ENCODE measurements around the gene SLC39A10. TPM values are rescaled to one million over a fixed set of nuclear protein-coding genes. Genes with fewer than 3 reads are reported as not detected.

The SLC39A10 gene
- total RNA-seq, 2 donors from 2014 or later, result 52.3 to 53.3 TPM

GRCh38 chr2:195730912-195731311, 73.9 kb downstream of the SLC39A10 start:
- DNase-seq (ENCODE audit: low spot score in 2 of 2) (no peak), ATAC-seq (no peak)
- peak overlapping the region; percentile 1 to 9 for H3K27ac Mint-ChIP-seq
- H3K36me3 Mint-ChIP-seq, result peaks cover 38 to 41% of the 10 kb centered on the region in 2 donors
- peaks cover 4 to 7% of the 10 kb centered on the region in 2 donors for H3K9me3 Mint-ChIP-seq

DNA sequence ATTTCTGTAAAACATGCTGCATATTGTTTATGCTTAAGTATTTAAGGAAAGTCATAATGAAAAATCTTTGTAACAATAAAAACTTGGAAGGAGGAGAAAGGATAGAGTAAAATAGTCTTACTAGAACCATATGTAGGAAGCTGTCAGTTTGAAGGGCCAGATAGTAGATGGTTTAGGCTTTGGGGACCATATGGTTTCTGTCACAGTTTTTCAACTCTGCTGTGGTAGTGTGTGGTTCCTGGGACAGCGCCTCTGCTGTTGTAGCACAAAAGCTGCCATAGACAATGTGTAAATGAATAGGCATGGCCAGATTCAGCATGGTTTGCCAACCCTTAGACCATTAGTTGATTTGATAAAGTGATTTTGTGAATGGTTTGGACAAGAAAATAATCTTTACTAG, 75.5 kb downstream of the SLC39A10 start:
- ATAC-seq (no peak), DNase-seq (ENCODE audit: low spot score in 2 of 2) (no peak)
- H3K36me3 Mint-ChIP-seq, result peaks cover 38 to 41% of the 10 kb centered on the region in 2 donors

GRCh38 chr2:195733831-195734230, 76.8 kb downstream of the SLC39A10 start:
- DNase-seq (ENCODE audit: low spot score in 2 of 2) (no peak), ATAC-seq (no peak)
- H3K9me3 Mint-ChIP-seq, result peaks cover 4 to 7% of the 10 kb centered on the region in 2 donors
- peaks cover 40 to 43% of the 10 kb centered on the region in 2 donors for H3K36me3 Mint-ChIP-seq
- H3K27ac Mint-ChIP-seq, result no peak overlapping the region

More for the DNA sequence above, 75.5 kb downstream of the SLC39A10 start:
- Mint-ChIP-seq H3K9me3 (peaks cover 4 to 7% of the 10 kb centered on the region in 2 donors), H3K27ac (no peak overlapping the region)

- DNase-seq (ENCODE audit: low spot score in 2 of 2) (no peak), ATAC-seq (no peak)
- peaks cover 42 to 45% of the 10 kb centered on the region in 2 donors for H3K36me3 Mint-ChIP-seq
- no peak overlapping the region for H3K27ac Mint-ChIP-seq
- H3K9me3 Mint-ChIP-seq, result peaks cover 4 to 7% of the 10 kb centered on the region in 2 donors
These were observed 77.4 kb downstream of the SLC39A10 start for GRCh38 chr2:195734395-195734794.

DNA sequence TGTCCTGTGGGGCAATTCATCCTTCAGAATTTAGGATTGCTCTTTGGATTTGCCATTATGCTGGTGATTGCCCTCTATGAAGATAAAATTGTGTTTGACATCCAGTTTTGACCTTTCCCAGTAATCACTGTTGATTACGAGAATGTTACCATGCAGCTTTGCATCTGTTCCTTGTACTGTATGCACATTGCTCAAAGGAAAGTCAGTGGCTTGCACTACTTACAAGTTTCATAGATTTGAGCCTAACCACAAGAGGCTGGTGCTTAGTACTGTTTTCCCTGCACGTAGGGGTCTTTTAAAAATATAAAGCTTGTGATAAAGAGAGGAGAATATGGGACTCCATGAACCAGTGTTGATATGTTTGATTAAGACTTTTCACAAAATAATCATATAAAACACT, 77.9 kb downstream of the SLC39A10 start:
- Mint-ChIP-seq H3K27ac (no peak overlapping the region), H3K9me3 (peaks cover 4 to 7% of the 10 kb centered on the region in 2 donors), H3K36me3 (peaks cover 42 to 43% of the 10 kb centered on the region in 2 donors)
- no peak for ATAC-seq
- no peak for DNase-seq (ENCODE audit: low spot score in 2 of 2)

GRCh38 chr2:195735347-195735746, 78.3 kb downstream of the SLC39A10 start:
- ATAC-seq (no peak), DNase-seq (ENCODE audit: low spot score in 2 of 2) (no peak)
- H3K9me3 Mint-ChIP-seq, result peaks cover 4 to 7% of the 10 kb centered on the region in 2 donors
- peaks cover 42 to 43% of the 10 kb centered on the region in 2 donors for H3K36me3 Mint-ChIP-seq
- no peak overlapping the region for H3K27ac Mint-ChIP-seq

DNA sequence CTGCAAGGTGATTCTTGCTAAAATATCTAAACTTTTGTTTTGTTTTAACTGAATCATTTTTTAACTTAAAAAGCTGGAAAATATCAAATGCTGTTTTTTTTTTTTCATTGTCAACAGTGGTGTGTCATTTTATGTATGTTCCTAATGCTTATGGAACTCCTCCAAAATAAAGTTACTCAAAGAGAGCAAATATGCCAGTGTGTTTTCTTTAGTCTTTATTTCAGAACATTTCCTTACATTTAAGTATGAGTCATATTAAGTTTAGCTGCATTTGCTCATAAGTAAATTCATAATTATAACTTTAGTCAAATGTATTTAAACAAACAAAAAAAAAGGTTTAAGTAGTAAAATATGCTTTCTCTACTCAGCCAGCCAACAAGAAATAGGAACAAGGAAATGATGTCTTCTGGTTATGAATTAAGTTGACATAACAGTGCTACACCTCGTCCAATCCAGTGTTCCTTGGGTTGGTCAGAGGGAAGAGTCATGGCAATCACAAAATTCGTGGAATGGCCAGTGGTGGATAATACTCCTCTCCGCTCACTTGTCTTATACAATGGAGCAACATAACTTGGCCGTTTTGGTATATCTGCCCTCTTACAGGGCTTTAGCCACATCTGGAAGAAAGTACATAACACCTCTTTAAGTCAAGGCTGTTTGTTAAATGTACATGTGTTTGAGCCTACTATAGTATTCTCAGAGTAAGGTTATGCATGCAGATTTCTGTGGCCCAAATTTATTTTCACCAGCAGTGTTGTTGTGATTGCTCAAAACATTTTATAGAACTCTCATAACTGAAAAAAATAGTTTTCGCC, 80.7 kb downstream of the SLC39A10 start:
- DNase-seq (ENCODE audit: low spot score in 2 of 2), result no peak
- no peak for ATAC-seq
- Mint-ChIP-seq H3K36me3 (peaks cover 37 to 39% of the 10 kb centered on the region in 2 donors), H3K9me3 (no peaks in the 10 kb centered on the region), H3K27ac (no peak overlapping the region)

DNA sequence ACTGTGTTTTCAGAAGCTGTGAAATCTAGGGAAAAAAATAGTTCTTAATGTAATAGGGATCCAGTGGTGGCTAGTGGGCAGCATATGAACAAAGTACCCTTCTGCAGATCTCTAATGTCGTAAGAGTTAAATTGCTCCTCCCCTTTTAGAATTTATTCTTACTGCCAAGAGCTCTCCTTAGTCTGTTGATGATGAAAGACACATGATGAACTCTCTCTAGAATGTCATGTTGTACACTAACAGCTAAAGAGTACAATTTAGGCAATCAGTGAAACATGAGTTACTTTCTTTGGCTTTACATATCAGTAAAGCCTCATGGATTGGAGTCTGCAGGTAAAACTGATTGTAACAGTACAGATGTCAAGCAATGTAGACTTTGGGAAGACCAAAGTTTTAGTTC, 84.2 kb downstream of the SLC39A10 start:
- DNase-seq (ENCODE audit: low spot score in 2 of 2), result no peak
- no peak for ATAC-seq
- Mint-ChIP-seq H3K36me3 (peaks cover 41 to 44% of the 10 kb centered on the region in 2 donors), H3K27ac (no peak overlapping the region), H3K9me3 (peaks cover 0 to 5% of the 10 kb centered on the region in 2 donors)

DNA sequence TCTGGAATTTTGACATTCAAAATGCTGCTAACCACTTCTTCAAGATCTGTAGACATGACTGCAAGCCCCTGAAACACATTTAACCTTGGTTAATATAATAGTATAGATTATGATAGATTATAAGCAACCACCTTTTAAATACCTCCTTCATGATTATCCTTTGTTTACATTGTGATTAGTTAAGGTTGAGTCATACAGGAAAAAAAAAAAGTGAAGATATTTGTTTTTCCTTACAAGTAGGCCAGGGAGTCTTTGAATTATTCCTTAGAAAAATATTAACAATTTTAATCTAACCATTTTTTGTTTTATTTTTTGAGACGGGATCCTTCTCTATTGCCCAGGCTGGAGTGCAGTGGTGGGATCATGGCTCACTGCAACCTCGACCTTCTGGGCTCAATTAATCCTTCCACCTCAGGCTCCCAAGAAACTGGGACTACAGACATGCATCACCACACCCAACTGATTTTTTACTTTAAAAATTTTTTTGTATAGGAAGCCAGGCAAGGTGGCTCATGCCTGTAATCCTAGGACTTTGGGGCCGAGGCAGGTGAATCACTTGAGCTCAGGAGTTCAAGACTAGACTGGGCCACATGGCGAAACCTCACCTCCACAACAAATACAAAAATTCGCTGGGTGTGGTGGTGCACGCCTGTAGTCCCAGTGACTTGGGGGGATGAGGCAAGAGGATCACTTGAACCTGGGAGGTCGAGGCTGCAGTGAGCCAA, 99.4 kb downstream of the SLC39A10 start:
- Mint-ChIP-seq H3K36me3 (peaks cover 5 to 14% of the 10 kb centered on the region in 2 donors), H3K9me3 (peaks cover 6 to 23% of the 10 kb centered on the region in 2 donors), H3K27ac (no peak overlapping the region)
- ATAC-seq, result no peak
- DNase-seq (ENCODE audit: low spot score in 2 of 2), result no peak

DNA sequence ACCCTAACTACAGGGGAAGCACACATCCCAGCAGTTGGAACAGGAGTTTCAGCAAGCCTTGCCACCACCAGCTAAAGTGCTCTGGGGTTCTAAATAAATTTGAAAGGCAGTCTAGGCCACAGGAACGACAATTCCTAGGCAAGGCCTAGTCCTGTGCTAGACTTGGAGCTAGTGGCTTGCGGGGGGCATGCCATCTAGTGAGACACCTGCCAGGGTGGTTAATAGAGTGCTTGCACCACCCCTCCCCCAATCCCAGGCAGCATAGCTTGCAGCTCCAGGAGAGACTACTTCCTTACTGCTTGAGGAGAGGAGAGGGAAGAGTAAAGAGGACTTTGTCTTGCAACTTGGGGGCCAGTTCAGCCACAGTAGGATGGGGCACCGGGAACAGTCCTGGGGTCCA, 101.8 kb downstream of the SLC39A10 start:
- Mint-ChIP-seq H3K9me3 (peaks cover 19 to 42% of the 10 kb centered on the region in 2 donors), H3K27ac (no peak overlapping the region), H3K36me3 (peaks cover 5 to 16% of the 10 kb centered on the region in 2 donors)
- no peak for DNase-seq (ENCODE audit: low spot score in 2 of 2)
- ATAC-seq, result peak in 1 of 2 donors; percentile 16

DNA sequence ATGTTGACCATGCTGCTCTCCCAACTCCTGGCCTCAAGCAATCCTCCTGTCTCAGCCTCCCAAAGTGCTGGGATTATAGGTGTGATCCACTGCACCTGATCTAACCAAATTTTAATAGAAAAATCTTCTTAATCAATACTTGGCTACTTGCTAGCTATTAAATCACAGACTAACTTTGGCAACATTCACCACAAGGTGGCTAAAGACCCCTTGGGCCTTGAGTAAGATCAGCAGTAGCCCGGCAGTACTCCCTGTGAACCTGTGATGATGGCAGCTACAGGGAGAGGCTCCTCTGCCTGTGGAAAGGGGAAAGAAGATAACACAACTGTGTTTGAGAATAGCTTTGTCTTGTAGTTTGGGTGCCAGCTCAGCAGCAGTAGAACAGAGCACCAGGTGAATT, 102.9 kb downstream of the SLC39A10 start:
- DNase-seq (ENCODE audit: low spot score in 2 of 2) (no peak), ATAC-seq (no peak)
- Mint-ChIP-seq H3K27ac (no peak overlapping the region), H3K36me3 (peaks cover 5 to 16% of the 10 kb centered on the region in 2 donors), H3K9me3 (peaks cover 25 to 48% of the 10 kb centered on the region in 2 donors)

DNA sequence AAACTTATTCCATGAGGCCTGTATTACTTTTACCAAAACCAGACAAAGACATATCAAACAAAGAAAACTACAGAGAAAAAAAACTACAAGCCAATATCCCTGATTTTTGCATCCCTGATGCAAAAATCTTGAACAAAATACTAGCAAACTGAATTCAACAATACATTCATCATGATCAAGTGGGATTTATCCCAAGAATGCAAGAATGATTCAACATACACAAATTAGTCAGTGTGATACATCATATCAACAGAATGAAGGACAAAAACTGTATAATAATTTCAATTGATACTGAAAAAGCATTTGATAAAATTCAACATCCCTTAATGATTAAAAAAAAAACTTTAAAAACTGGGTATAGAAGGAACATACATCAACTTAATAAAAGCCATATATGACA, 106.8 kb downstream of the SLC39A10 start:
- peaks cover 5 to 16% of the 10 kb centered on the region in 2 donors for H3K36me3 Mint-ChIP-seq
- DNase-seq (ENCODE audit: low spot score in 2 of 2) (no peak), ATAC-seq (no peak)
- peaks cover 27 to 53% of the 10 kb centered on the region in 2 donors for H3K9me3 Mint-ChIP-seq
- no peak overlapping the region for H3K27ac Mint-ChIP-seq

- DNase-seq (ENCODE audit: low spot score in 2 of 2), result no peak
- ATAC-seq, result no peak
- peaks cover 26 to 34% of the 10 kb centered on the region in 2 donors for H3K9me3 Mint-ChIP-seq
- H3K36me3 Mint-ChIP-seq, result no peaks in the 10 kb centered on the region
- H3K27ac Mint-ChIP-seq, result no peak overlapping the region
These were observed 109.7 kb downstream of the SLC39A10 start for GRCh38 chr2:195766691-195767090.

GRCh38 chr2:195768431-195768830, 111.4 kb downstream of the SLC39A10 start:
- Mint-ChIP-seq H3K9me3 (peaks cover 12 to 21% of the 10 kb centered on the region in 2 donors), H3K36me3 (no peaks in the 10 kb centered on the region), H3K27ac (no peak overlapping the region)
- DNase-seq (ENCODE audit: low spot score in 2 of 2), result no peak
- no peak for ATAC-seq

- Mint-ChIP-seq H3K9me3 (peaks cover 6 to 9% of the 10 kb centered on the region in 2 donors), H3K27ac (no peak overlapping the region), H3K36me3 (no peaks in the 10 kb centered on the region)
- ATAC-seq (no peak), DNase-seq (ENCODE audit: low spot score in 2 of 2) (no peak)
These were observed 112.9 kb downstream of the SLC39A10 start for GRCh38 chr2:195769975-195770374.

DNA sequence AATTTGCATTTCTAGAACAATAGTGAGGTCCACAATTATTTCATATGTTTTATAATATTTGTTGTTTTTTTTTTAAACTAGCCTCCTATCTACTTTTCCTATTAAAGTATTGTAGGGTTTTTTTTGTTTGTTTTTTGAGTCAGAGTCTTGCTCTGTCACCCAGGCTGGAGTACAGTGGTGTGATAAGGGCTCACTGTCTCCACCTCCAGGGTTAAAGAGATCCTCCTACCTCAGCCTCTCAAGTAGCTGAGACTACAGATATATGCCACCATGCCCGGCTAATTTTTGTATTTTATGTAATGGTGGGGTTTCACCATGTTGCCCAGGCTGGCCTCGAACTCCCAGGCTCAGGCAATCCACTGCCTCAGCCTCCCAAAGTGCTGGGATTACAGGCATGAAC, 122.5 kb downstream of the SLC39A10 start:
- no peak for ATAC-seq
- Mint-ChIP-seq H3K36me3 (no peaks in the 10 kb centered on the region), H3K27ac (no peak overlapping the region), H3K9me3 (no peaks in the 10 kb centered on the region)
- DNase-seq (ENCODE audit: low spot score in 2 of 2), result no peak

GRCh38 chr2:195782156-195782555, 125.1 kb downstream of the SLC39A10 start:
- H3K9me3 Mint-ChIP-seq, result no peaks in the 10 kb centered on the region
- H3K36me3 Mint-ChIP-seq, result no peaks in the 10 kb centered on the region
- ATAC-seq, result no peak
- no peak for DNase-seq (ENCODE audit: low spot score in 2 of 2)
- H3K27ac Mint-ChIP-seq, result no peak overlapping the region

Measured in activated naive CD4-positive, alpha-beta T cell treated with anti-CD3 and anti-CD28 coated beads, Interleukin-2, amount 50 U/mL, for 72 hours (primary cell).